B cell (primary cell): ENCODE results near the gene ZNF518B.
A peak's percentile ranks its signal among the peaks of the same experiment; 100 is the strongest.

Source experiments
- CTCF ChIP-seq: fragments of 200-600 bp; IDR thresholded peaks from one replicate; pipeline ENCODE4 v1.8.0; 2022; ENCODE audit warnings: antibody characterized with exemption, mild to moderate bottlenecking
- EZH2 ChIP-seq: IDR thresholded peaks from 2 replicates; pipeline ENCODE4 v1.6.1; 2012; ENCODE audit warnings: borderline replicate concordance, low read depth, mild to moderate bottlenecking, moderate library complexity, low read length; ENCODE audit not compliant: insufficient read depth, poor library complexity, severe bottlenecking

DNA sequence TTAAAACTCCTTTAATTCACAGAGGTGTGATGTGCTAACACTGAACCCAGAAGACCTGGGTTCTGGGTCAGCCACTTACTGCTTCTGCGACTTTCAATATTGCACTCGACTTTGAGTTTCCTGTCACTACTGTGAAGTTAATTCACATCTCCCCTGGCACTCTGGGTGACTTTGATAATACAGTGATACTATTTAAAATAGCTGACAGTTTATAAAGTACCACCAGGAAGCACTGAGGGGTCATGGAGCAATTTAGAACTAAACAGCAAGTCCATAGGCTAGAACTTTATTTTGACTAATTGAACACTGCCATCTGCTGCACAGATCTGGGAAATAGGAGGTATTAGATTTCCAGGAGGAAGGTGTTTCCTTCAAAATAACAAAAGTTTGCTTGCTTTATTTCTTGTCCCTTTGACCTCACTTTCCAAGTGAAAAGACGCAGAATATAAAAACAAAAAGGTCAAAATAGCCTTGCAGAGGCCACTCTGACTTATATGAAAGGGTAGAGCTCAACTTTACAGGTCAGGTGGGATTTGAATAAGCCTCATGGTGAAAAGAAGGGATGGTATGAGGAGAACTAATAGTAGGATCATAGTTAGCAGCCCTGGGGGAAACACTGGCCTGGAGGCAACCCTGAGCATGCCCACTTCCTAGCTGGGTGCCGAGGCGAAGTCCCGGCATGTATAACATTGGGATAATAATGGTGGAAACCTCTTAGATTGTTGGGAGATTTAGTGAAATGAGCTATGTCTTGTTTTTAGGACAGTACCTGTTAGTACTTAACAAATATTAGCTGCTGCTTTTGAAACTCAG lies 53.4 kb downstream of the ZNF518B start:
- peak; percentile 34 for TF ChIP-seq CTCF
- TF ChIP-seq EZH2, result no peak
